Measurements from ENCODE around the gene CLEC18A.
"Not testable (repeated sequence)": the region's sequence is repeated elsewhere in the genome, so short reads cannot be mapped to it uniquely, and the experiment has no call there.

CLEC18A gene

DNA sequence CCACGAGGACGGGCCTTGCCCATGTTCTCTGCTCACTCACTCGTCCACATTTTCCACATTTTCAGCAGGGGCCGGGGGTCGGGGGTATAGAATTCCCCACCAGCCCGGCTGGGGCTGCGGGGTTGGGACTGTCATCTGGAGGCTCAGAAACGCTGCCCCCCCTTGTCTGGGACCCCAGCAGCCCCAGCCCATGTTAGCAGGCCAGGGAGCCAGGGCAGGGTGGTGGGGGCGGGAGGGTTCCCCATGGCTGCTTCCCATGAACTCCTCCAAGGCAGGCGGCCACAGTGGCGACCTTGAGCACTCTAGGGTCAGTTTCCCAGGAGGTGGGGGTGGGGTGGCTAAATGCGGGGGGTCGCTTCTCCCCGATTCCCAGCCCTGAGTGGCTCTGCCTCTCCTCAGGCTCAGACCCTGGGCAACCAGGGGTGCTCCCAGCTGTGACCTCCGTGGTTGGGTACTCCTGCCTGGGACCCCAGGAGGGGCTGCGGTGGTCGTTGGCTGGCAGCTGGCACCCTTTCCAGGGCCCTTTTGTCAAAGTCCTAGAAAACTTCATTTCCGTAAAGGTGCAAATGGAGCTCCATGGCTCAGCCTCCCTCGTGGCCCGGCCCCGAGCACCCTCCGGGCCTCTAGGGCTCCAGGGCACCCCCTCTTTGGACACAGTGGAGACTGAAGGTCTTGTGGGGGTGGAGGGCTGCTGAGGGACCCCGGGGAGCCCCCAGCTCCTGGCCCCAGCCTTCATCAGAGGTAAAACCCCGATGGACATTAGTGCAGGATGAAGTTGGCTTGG, 1.6 kb downstream of the CLEC18A start:
- DNase-seq: not testable (repeated sequence)

DNA sequence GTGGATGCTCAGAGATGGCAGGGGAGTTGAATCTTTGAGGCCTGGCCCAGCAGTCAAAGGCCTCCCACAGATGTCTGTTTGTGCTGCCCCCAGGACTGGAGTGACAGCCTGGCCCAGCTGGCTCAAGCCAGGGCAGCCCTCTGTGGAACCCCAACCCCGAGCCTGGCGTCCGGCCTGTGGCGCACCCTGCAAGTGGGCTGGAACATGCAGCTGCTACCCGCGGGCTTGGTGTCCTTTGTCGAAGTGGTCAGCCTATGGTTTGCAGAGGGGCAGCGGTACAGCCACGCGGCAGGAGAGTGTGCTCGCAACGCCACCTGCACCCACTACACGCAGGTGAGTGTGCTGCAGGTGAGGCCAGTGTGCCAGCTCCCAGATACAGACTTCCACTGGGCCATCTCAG, 3.1 kb downstream of the CLEC18A start:
- DNase-seq: not testable (repeated sequence)

DNA sequence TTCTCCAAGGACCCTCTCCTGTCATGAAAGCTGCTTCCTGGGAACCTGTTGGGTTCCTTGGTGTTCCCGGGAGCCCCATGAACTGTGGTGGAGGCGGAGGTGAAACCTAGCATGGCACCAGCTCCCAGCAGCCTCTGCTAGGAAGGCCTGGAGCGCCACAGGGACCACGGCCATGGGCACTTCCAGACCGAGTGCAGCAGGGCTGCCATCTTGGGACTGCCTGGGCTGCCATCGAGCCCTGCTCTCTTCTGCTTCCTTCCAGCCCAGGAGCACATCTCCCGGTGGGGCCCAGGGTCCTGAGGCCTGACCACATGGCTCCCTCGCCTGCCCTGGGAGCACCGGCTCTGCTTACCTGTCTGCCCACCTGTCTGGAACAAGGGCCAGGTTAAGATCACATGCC, 12.2 kb downstream of the CLEC18A start:
- DNase-seq: not testable (repeated sequence)

DNA sequence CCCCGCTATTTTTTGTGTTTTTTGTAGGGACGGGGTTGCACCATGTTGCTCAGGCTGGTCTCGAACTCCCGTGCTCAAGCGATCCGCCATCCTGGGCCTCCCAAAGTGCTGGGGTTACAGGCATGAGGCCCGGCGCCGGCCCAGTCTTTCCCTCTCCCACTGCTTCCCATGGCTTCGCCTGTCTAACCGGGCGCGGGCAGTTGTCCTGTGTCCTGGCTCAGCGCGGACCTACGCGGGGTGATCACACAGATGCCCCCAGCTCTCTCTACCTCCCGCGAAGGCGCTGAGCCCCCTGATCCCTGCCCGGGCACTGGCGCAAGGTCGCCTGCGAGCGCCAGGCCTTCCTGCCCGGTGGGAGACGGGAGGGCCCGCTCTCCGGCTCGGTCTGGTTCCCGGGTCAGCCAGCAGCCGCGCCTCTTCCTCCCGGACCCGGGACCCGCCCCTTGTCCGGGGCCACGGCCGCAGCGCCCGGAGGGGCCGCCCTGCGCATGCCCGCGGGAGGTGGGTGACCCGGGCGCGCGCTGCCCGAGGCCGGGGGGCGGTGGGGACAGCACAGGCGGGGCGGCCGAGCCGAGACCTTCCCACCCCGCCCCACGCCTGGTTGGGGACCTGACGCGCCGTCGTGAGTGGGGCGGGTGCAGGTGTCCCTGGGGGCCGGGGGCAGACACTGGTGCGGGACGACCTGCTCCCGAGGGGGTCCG, 14.0 kb downstream of the CLEC18A start:
- DNase-seq: not testable (repeated sequence)

DNA sequence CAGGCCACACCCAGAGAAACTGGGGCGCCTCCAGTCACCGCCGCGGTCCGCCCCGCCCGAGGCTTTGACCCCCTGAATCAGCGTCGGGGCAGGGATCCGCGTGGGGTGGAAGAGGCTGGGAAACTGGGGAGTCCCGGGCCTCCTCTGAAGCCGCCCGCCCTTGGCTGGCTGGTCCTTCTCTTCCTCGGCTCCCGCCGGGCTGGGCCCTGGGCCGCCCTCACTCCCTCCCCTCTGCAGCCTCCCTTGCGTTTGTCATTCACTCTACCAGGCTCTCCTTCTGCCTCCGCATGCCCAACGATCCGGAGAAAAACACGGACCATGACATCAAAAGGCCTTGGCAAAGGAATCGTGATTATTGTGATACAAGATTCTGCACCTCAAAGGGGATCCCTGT, 14.5 kb downstream of the CLEC18A start:
- not testable (repeated sequence) for DNase-seq

DNA sequence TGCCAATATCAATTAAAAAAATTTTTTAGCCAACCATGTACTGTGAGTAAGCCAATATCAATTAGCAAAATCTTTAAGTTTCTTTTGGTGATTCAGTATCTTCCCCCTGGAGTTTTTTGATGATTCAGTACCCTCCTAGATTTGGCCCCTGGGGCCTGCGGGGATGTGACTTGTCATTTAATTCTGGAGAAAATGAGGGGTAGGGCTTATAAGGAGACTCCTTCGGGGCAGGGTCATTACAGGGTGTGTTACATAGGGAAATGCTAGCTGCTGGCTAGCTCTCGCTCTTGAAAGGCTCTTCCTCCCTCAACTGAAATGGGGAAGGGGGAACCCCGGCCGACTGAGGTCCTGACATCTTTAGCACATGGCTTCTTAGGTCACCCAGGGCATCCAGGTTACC, 16.6 kb downstream of the CLEC18A start:
- DNase-seq: not testable (repeated sequence)

DNA sequence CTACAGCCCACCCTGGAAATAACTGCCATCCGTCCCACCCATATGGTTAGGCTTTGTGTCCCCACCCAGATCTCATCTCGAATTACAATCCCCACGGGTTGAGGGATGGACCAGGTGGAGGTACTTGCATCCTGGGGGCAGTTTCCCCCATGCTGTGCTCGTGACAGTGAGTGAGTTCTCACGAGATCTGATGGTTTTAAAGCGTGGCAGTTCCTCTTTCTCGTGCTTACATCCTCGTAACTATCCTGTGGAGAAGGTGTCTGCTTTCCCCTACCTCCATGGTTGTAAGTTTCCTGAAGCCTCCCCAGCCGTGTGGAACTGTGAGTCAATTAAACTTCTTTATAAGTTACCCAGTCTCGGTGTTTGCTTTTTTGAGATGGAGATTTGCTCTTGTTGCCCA, 17.0 kb downstream of the CLEC18A start:
- DNase-seq: not testable (repeated sequence)

DNA sequence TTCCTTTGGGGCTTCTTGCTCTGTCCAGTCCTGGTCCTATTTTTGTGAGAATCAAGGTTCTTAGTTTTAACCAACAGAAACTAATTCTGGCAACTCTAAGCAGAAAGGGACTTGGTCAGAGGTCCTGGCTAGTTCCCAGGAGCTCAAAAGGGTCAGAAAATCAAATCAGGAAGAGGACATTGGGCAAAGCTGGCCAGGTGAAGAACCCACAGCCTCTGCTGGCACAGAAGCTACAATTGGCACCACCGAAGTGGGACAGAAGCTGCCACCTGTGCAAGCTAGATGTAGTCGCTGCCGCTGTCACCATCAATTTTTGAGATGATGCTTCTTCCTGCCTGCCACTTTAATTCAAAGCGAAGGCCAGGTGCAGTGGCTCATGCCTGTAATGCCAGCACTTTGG, 18.5 kb downstream of the CLEC18A start:
- DNase-seq: not testable (repeated sequence)

DNA sequence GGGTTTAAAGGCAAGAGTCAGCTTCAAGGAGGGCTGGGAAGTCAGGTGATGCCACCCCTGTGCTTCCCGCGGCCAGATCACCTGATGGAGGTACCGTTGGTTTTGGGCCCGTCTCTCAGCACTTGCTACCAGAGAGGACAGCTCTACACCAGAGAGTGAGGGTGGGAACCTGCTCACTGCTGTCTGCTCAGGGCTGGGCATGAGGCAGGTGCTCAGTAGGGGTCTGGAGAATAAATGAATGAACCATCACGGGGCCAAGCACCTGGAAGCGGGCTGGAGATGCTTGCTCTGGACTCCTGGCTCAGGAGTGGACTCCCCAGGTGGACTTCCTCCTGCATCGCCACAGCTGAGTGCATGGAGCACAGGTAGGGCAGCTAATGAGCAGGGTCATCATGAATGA, 21.0 kb downstream of the CLEC18A start:
- DNase-seq: not testable (repeated sequence)

DNA sequence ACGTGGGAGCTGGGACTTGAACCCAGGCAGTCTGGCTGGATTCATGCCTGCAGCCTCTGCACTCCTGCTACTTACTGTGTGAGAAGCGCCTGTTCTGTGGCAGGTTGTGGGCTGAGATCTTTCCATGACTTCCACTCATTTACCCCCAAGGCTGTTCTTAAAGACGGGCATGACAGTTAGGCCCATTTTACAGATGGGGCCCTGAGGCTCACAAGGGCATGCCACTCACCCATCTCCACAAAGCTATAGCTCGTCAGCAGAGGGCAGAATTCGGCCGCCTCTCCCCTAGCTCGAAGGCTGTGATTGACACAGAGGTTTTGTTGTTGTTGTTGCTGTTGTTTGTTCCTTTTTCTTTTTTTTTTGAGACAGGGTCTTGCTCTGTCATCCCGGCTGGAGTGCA, 21.8 kb downstream of the CLEC18A start:
- not testable (repeated sequence) for DNase-seq

DNA sequence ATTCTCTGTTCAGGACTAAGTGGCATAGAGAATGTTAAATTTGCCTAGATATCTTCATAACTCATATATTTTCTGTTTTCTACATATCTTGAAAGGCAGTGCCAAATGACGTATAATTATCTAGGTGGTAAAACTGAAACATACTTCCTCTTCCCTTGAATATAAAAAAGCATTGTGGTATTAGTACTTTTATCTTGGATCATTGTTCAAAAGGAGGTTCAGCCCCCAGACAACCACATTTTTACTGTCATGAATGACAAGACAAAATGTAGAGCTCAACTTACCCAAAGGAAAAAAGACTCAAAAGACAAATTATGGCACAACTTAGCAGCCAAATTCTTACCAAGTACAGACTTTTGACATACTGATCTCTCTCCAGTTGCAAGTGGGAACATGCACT, 34.1 kb downstream of the CLEC18A start:
- DNase-seq: not testable (repeated sequence)

DNA sequence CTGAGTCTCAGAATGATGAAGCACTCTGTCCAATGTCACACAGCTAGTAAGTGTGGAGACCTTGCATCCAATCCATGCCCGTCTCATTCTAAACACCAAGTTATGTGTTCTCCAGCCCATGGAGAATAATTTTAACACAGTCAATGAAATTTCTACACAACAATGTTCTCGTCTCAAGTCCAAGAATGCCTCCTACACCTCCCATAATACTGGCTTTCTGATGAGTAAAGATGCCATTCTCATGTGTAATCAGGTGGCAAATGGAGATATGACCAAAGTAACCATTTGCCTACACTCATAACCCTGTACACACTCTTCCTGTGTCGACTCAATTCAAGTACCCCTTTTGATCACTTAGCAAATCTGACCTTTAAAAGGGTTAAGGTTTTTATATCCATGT, 46.8 kb downstream of the CLEC18A start:
- not testable (repeated sequence) for DNase-seq

DNA sequence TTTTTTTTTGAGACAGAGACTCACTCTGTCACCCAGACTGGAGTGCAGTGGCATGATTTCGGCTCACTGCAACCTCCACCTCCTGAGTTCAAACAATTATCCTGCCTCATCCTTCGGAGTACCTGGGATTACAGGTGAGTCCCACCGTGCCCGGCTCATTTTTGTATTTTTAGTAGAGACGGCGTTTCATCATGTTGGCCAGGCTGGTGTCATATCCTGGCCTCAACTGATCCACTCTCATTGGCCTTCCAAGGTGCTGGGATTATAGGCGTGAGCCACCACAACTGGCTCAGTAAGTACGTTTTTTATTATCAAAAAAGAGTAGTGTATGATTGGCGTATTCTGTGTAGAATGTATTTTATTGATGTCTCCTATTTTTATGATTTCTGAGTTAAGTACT, 48.7 kb downstream of the CLEC18A start:
- not testable (repeated sequence) for DNase-seq

DNA sequence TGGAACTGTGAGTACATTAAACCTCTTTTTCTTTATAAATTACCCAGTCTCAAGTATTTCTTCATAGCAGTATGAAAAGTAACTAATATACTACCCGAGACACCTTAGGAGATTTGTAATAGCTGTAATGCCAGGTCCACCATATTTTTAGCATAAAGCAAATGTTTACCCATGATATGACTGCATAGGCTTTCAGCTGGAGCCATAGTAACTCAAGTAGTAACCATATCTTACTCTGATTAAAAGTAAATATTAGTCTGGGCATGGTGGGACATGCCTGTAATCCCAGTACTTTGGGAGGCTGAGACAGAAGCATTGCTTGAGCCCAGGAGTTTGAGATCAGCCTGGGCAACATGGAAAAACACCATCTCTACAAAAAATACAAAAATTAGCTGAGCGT, 52.4 kb downstream of the CLEC18A start:
- not testable (repeated sequence) for DNase-seq

DNA sequence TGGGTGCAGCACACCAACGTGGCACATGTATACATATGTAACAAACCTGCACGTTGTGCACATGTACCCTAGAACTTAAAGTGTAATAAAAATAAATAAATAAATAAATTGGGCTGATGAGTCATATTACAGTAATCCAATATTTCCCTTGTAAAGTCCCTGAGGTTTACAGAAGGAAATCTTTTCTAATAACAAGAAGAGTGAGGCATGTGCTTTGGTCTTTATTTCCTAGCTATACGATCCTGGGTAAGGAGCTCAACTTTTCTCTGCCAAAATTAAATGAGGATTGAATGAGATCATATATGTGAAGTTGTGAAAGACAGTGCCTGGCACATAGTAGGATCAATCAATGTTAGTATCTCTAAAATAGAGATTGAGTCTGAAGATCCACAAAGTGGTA, 57.5 kb downstream of the CLEC18A start:
- not testable (repeated sequence) for DNase-seq

DNA sequence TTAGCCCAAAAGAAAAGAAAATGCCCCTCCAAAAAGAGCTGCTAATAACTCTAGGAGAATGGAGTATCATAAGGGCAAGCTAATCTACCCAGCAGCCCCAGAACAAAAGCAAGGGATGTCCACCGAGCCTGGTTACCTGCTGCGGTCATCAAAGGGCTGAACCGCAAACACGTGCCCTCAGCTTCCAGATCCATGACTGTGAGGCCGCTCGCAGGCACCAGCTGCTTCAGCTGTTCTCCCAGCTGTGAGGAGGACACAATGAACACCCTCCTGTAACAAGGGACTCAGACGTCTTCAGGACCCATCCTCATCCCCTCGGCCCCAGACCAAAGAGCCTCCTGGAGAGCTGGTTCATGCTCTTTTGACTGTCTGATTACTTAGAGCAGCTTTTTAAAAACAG, 59.5 kb downstream of the CLEC18A start:
- not testable (repeated sequence) for DNase-seq

DNA sequence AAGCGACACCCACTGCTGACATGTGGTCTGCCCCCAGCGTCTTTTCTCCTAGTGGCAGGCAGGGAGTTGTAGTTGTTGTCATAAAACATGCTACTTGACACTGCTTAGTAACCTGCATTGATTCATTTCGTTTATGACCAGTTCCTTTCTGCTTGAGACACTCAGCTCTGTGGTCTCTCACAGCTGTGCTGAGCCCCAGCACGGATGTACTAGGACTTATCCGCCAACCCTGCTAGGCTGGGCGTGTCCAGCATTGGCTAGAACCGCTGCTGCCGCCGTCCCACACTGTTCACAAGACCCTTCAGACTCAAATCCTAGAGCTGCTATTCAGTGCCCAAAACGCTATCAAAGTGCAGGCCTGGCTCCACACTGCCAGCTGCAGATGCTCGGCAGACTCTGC, 60.0 kb downstream of the CLEC18A start:
- not testable (repeated sequence) for DNase-seq

DNA sequence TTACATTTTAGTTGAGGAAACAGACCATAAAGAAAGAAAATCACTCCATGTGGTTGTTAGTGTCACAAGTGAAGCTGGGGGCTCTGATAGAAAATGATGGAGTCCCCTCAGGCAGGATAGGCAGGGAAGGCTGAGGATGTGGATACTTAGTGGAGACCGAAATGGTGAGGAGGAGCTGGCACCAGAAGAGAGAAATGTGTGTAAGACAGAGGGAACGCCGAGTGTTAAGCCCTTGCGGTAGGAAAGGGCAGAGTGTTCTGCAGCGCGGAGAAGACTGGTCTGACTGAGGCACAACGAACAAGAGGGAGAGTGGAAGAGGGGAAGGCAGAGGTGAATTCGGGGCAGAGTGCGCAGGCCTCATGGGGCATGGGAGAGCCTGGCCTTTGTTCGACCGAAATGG, 61.2 kb downstream of the CLEC18A start:
- DNase-seq: not testable (repeated sequence)

DNA sequence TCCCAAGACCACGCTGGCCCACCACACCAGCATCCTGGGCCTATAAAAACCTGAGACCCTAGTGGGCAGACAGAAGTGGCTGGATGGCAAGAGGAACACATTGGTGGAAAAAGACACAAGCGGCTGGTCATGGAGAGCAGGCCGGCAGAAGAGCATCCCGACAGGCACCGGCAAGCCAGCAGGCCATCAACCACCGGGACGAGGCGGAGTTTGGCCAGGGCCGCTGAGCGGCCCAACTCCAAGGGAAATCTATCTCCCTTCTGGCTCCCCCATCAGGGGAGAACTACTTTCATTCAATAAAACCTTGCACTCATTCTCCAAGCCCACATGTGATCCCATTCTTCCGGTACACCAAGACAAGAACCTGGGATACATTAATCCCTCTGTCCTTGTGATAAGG, 61.8 kb downstream of the CLEC18A start:
- not testable (repeated sequence) for DNase-seq
